ENCODE measurements around the gene PRRT1B.

Gene PRRT1B

GRCh38 chr9:131593091-131593820 lies 47.9 kb downstream of the PRRT1B start:
- peaks cover 5% of the 10 kb centered on the region for H3K36me3 ChIP-seq (ENCODE audit: low read depth)
- no peak overlapping the region for H3K4me3 ChIP-seq (ENCODE audit: severe bottlenecking)
- H3K9me3 ChIP-seq (ENCODE audit: severe bottlenecking): no peaks in the 10 kb centered on the region
- H3K27ac ChIP-seq (ENCODE audit: poor library complexity, severe bottlenecking): no peak overlapping the region
- no peaks in the 10 kb centered on the region for H3K27me3 ChIP-seq (ENCODE audit: insufficient read depth, poor library complexity, severe bottlenecking)
- no peak for TF ChIP-seq CTCF (IDR thresholded peaks at IDR 0.05; ENCODE audit: poor library complexity, severe bottlenecking)
- no peaks in the 10 kb centered on the region for H3K4me1 ChIP-seq (ENCODE audit: insufficient read depth, poor library complexity, severe bottlenecking)
- ATAC-seq (ENCODE audit: low read depth): no peak
- no peak for DNase-seq (ENCODE audit: low spot score)

GRCh38 chr9:131593936-131594665 lies 48.8 kb downstream of the PRRT1B start:
- Histone ChIP-seq H3K27me3 (ENCODE audit: insufficient read depth, poor library complexity, severe bottlenecking) (no peaks in the 10 kb centered on the region), H3K27ac (ENCODE audit: poor library complexity, severe bottlenecking) (no peak overlapping the region), H3K36me3 (ENCODE audit: low read depth) (peaks cover 5% of the 10 kb centered on the region), H3K4me1 (ENCODE audit: insufficient read depth, poor library complexity, severe bottlenecking) (no peaks in the 10 kb centered on the region), H3K4me3 (ENCODE audit: severe bottlenecking) (no peak overlapping the region), H3K9me3 (ENCODE audit: severe bottlenecking) (no peaks in the 10 kb centered on the region)
- TF ChIP-seq CTCF (IDR thresholded peaks at IDR 0.05; ENCODE audit: poor library complexity, severe bottlenecking): no peak
- DNase-seq (ENCODE audit: low spot score): no peak
- ATAC-seq (ENCODE audit: low read depth): no peak

GRCh38 chr9:131594906-131595665 lies 49.8 kb downstream of the PRRT1B start:
- no peak for DNase-seq (ENCODE audit: low spot score)
- no peak overlapping the region for H3K27ac ChIP-seq (ENCODE audit: poor library complexity, severe bottlenecking)
- peaks cover 5% of the 10 kb centered on the region for H3K36me3 ChIP-seq (ENCODE audit: low read depth)
- no peak for ATAC-seq (ENCODE audit: low read depth)
- TF ChIP-seq CTCF (IDR thresholded peaks at IDR 0.05; ENCODE audit: poor library complexity, severe bottlenecking): no peak
- no peak overlapping the region for H3K4me3 ChIP-seq (ENCODE audit: severe bottlenecking)
- no peaks in the 10 kb centered on the region for H3K4me1 ChIP-seq (ENCODE audit: insufficient read depth, poor library complexity, severe bottlenecking)
- H3K27me3 ChIP-seq (ENCODE audit: insufficient read depth, poor library complexity, severe bottlenecking): no peaks in the 10 kb centered on the region
- H3K9me3 ChIP-seq (ENCODE audit: severe bottlenecking): no peaks in the 10 kb centered on the region

- no peaks in the 10 kb centered on the region for H3K27me3 ChIP-seq (ENCODE audit: insufficient read depth, poor library complexity, severe bottlenecking)
- H3K27ac ChIP-seq (ENCODE audit: poor library complexity, severe bottlenecking): no peak overlapping the region
- no peaks in the 10 kb centered on the region for H3K9me3 ChIP-seq (ENCODE audit: severe bottlenecking)
- H3K4me3 ChIP-seq (ENCODE audit: severe bottlenecking): no peak overlapping the region
- DNase-seq (ENCODE audit: low spot score) (no peak), ATAC-seq (ENCODE audit: low read depth) (no peak)
- peaks cover 5% of the 10 kb centered on the region for H3K36me3 ChIP-seq (ENCODE audit: low read depth)
- H3K4me1 ChIP-seq (ENCODE audit: insufficient read depth, poor library complexity, severe bottlenecking): no peaks in the 10 kb centered on the region
- TF ChIP-seq CTCF (IDR thresholded peaks at IDR 0.05; ENCODE audit: poor library complexity, severe bottlenecking): no peak
Measured at GRCh38 chr9:131595696-131596429, 50.5 kb downstream of the PRRT1B start.
